GM21737 (cell line): ENCODE results near the gene GGPS1.
"Not testable (repeated sequence)": the region's sequence is repeated elsewhere in the genome, so short reads cannot be mapped to it uniquely, and the experiment has no call there.

Experiments
- ATAC-seq: cut with Tn5 transposase; IDR thresholded peaks from one replicate; pipeline ENCODE4 v1.9.1; 2021; ENCODE audit warnings: mild to moderate bottlenecking, moderate library complexity; ENCODE audit not compliant: unreplicated experiment

The GGPS1 gene

GRCh38 chr1:235304549-235305451, 23.6 kb upstream of the GGPS1 start:
- no peak for ATAC-seq

- no peak for ATAC-seq
These were observed 20.9 kb upstream of the GGPS1 start for GRCh38 chr1:235307158-235308124.

- ATAC-seq: not testable (repeated sequence)
These were observed 19.2 kb upstream of the GGPS1 start for GRCh38 chr1:235309206-235309605.

- no peak for ATAC-seq
These were observed 15.1 kb upstream of the GGPS1 start for GRCh38 chr1:235313262-235313661.

GRCh38 chr1:235313931-235314678, 14.3 kb upstream of the GGPS1 start:
- no peak for ATAC-seq

- ATAC-seq: no peak
These were observed 13.2 kb upstream of the GGPS1 start for GRCh38 chr1:235315173-235315572.

- no peak for ATAC-seq
These were observed 12.6 kb upstream of the GGPS1 start for GRCh38 chr1:235315735-235316134.

GRCh38 chr1:235317168-235317567, 11.2 kb upstream of the GGPS1 start:
- ATAC-seq: no peak

- ATAC-seq: no peak
These were observed 9.1 kb upstream of the GGPS1 start for GRCh38 chr1:235319255-235319654.

- ATAC-seq: no peak
These were observed 7.7 kb upstream of the GGPS1 start for GRCh38 chr1:235320521-235321179.

- no peak for ATAC-seq
These were observed 4.1 kb upstream of the GGPS1 start for GRCh38 chr1:235324296-235324695.

- no peak for ATAC-seq
These were observed 3.2 kb upstream of the GGPS1 start for GRCh38 chr1:235325139-235325538.

- ATAC-seq: no peak
These were observed 2.5 kb upstream of the GGPS1 start for GRCh38 chr1:235325854-235326253.

GRCh38 chr1:235326719-235327558, 1.4 kb upstream of the GGPS1 start:
- peak; percentile 25 for ATAC-seq

- ATAC-seq: peak; percentile 4
These were observed 655 bp upstream of the GGPS1 start, which contains the start of gene ARID4B for GRCh38 chr1:235327559-235328270. ARID4B (minus strand) TSS chr1:235328179; CDS start chr1:235326919, 1,260 bp downstream.

GRCh38 chr1:235329139-235329902, 951 bp downstream of the GGPS1 start:
- ATAC-seq: peak; percentile 27

GRCh38 chr1:235330918-235331285, 2.5 kb downstream of the GGPS1 start:
- ATAC-seq: no peak

GRCh38 chr1:235331401-235331800, 3.0 kb downstream of the GGPS1 start:
- no peak for ATAC-seq
